HEK293 (cell line): Measurements from ENCODE around the gene FSCN2.

Experiments
- CTCF ChIA-PET: fragments of 350-600 bp; formaldehyde crosslinking; extraction: SDS; loops from one replicate; lab custom pipeline; 2021; ENCODE audit warnings: antibody characterized with exemption; lab: Yijun Ruan, JAX
- POLR2A ChIA-PET: fragments of 300-600 bp; formaldehyde crosslinking; extraction: SDS; loops from one replicate; lab custom pipeline; 2020; ENCODE audit warnings: antibody characterized with exemption, inconsistent platforms; lab: Yijun Ruan, JAX
- H3K27ac ChIP-seq: fragments of 200-500 bp; sonication (Bioruptor generic); 2 replicates; pipeline ENCODE4 v1.5.1; 2014; ENCODE audit warnings: low read depth, low read length, control low read depth, inconsistent platforms; ENCODE audit errors: extremely low read depth
- H3K36me3 ChIP-seq, 2 experiments: fragments of 200-500 bp in 1 of 2; sonication (Bioruptor generic) in 1 of 2; 1 replicate in 1 of 2; 2 replicates in 1 of 2; pipeline ENCODE4 v1.5.1; 2014 to 2017; ENCODE audit warnings: inconsistent platforms in 2 of 2, low read length in 2 of 2; ENCODE audit not compliant: control insufficient read depth in 2 of 2, insufficient read depth in 1 of 2
- H3K4me1 ChIP-seq: fragments of 200-500 bp; sonication (Bioruptor generic); 2 replicates; pipeline ENCODE4 v1.5.1; 2014; ENCODE audit warnings: mild to moderate bottlenecking, low read length, inconsistent platforms; ENCODE audit not compliant: control insufficient read depth, insufficient read depth
- H3K4me3 ChIP-seq: 2 replicates; pipeline ENCODE4 v1.5.1; 2011; ENCODE audit warnings: low read depth, mild to moderate bottlenecking, control low read depth, low read length, moderate library complexity
- H3K9me3 ChIP-seq: fragments of 200-500 bp; sonication (Bioruptor generic); 2 replicates; pipeline ENCODE4 v1.5.1; 2014; ENCODE audit warnings: low read depth, low read length, inconsistent platforms; ENCODE audit not compliant: control insufficient read depth, insufficient read depth
- MEIS1 ChIP-seq: sonication (generic); formaldehyde crosslinking; IDR thresholded peaks from 2 replicates; pipeline ENCODE4 v1.8.1; 2022; ENCODE audit warnings: missing genetic modification reagents, mild to moderate bottlenecking, borderline replicate concordance
- SCRT1 ChIP-seq: fragments of 450-650 bp; formaldehyde crosslinking; IDR thresholded peaks from 2 replicates; pipeline ENCODE4 v1.5.1; 2016; ENCODE audit warnings: missing biosample characterization, missing genetic modification characterization, borderline replicate concordance
- SCRT2 ChIP-seq: fragments of 450-650 bp; formaldehyde crosslinking; IDR thresholded peaks from 2 replicates; pipeline ENCODE4 v1.5.1; 2016; ENCODE audit warnings: missing biosample characterization, missing genetic modification characterization
- SP2 ChIP-seq: fragments of 450-650 bp; formaldehyde crosslinking; IDR thresholded peaks from 2 replicates; pipeline ENCODE4 v1.5.1; 2016; ENCODE audit warnings: missing biosample characterization, missing genetic modification characterization
- ZNF10 ChIP-seq: fragments of 450-650 bp; formaldehyde crosslinking; IDR thresholded peaks from 2 replicates; pipeline ENCODE4 v1.5.1; 2017; ENCODE audit warnings: missing biosample characterization, missing genetic modification characterization
- ZNF2 ChIP-seq: fragments of 450-650 bp; formaldehyde crosslinking; IDR thresholded peaks from 2 replicates; pipeline ENCODE4 v1.5.1; 2016; ENCODE audit warnings: missing biosample characterization, missing genetic modification characterization
- ZNF266 ChIP-seq: fragments of 450-650 bp; formaldehyde crosslinking; IDR thresholded peaks from 2 replicates; pipeline ENCODE4 v1.5.1; 2016; ENCODE audit warnings: missing biosample characterization, missing genetic modification characterization, low read depth
- ZNF324 ChIP-seq: fragments of 450-650 bp; formaldehyde crosslinking; IDR thresholded peaks from 2 replicates; pipeline ENCODE4 v1.5.1; 2016; ENCODE audit warnings: missing biosample characterization, missing genetic modification characterization
- ZNF354C ChIP-seq: fragments of 450-650 bp; formaldehyde crosslinking; IDR thresholded peaks from 2 replicates; pipeline ENCODE4 v1.5.1; 2016; ENCODE audit warnings: missing biosample characterization, missing genetic modification characterization, low read depth, borderline replicate concordance
- ZNF473 ChIP-seq: fragments of 450-650 bp; formaldehyde crosslinking; IDR thresholded peaks from 2 replicates; pipeline ENCODE4 v1.5.1; 2017; ENCODE audit warnings: missing biosample characterization, missing genetic modification characterization
- ZNF623 ChIP-seq: fragments of 450-650 bp; formaldehyde crosslinking; IDR thresholded peaks from 2 replicates; pipeline ENCODE4 v1.5.1; 2016; ENCODE audit warnings: missing biosample characterization, missing genetic modification characterization
- ZNF660 ChIP-seq: fragments of 450-650 bp; IDR thresholded peaks from 2 replicates; pipeline ENCODE4 v1.5.1; 2018; ENCODE audit warnings: missing biosample characterization, mild to moderate bottlenecking, missing genetic modification characterization
- ZNF670 ChIP-seq: fragments of 450-650 bp; formaldehyde crosslinking; IDR thresholded peaks from 2 replicates; pipeline ENCODE4 v1.5.1; 2016; ENCODE audit warnings: missing biosample characterization, missing genetic modification characterization, low read depth
- ZNF747 ChIP-seq: fragments of 450-650 bp; formaldehyde crosslinking; IDR thresholded peaks from 2 replicates; pipeline ENCODE4 v1.5.1; 2016; ENCODE audit warnings: missing biosample characterization, missing genetic modification characterization
- TF ChIP-seq, protein P1 (sequence below): fragments of 450-650 bp; formaldehyde crosslinking; IDR thresholded peaks from 2 replicates; pipeline ENCODE4; 2016; ENCODE audit warnings: missing biosample characterization, missing genetic modification characterization
- TF ChIP-seq, protein P2 (sequence below): fragments of 450-650 bp; formaldehyde crosslinking; conservative IDR thresholded peaks from 2 replicates; pipeline ENCODE4 v1.5.1; 2016; ENCODE audit warnings: low read depth, missing biosample characterization, missing genetic modification characterization
- TF ChIP-seq, protein P3 (sequence below): fragments of 450-650 bp; formaldehyde crosslinking; IDR thresholded peaks from 2 replicates; pipeline ENCODE4 v1.5.1; 2016; ENCODE audit warnings: missing biosample characterization, missing genetic modification characterization

FSCN2 gene

DNA sequence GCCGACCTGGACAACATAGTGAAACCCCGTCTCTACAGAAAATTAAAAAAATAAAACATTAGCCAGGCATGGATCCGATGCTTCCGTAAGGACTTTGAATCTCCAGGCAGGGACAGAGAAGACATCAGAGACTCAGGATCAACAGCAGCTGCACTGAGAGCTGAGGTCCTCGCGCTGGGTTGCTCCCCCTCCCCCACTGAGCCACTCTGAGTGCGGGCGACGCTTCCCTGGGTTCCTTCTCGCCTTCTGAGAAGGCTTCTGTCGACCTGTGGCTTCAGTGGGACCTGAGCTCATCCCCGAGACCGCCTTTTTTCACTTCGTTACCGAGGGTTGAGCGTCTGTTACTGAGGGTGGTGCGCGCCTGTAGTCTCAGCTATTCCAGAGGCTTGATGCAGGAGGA is 36.0 kb upstream of the FSCN2 start:
- no peak for TF ChIP-seq ZNF473
- TF ChIP-seq, all 188 proteins: peak for 0
- H3K4me3 ChIP-seq, result no peak overlapping the region
- H3K9me3 ChIP-seq, result no peaks in the 10 kb centered on the region
- peaks cover 11% of the 10 kb centered on the region for H3K4me1 ChIP-seq
- H3K27ac ChIP-seq, result no peak overlapping the region
- ChIA-PET POLR2A (interaction anchor here (0.5 to 2.9 kb wide), 10 partner anchors 8 to 269 kb away, joined by 3 to 24 read pairs (median 4); partner anchors contain the start of genes ACTG1, BAHCC1, CEP131 and FAAP100), CTCF (interaction anchor here (0.6 kb wide), 1 partner anchor 110 kb away, joined by 3 read pairs; no protein-coding TSS in a partner anchor)
- H3K36me3 ChIP-seq, result no peaks in the 10 kb centered on the region

DNA sequence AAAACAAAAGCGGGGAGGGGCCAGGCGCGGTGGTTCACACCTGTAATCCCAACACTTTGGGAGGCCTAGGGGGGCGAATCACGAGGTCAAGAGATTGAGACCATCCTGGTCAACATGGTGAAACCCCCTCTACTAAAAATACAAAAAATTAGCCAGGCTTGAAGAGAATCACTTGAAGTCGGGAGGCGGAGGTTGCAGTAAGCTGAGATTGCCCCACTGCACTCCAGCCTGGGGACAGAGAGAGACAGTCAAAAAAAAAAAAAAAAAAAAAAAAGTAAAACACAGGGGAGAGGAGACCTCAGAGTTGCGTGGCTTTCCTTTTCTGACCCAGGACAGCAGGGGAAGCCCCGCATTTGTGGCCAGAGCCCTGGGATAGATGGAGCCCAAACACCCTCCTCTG is 35.5 kb upstream of the FSCN2 start:
- no peaks in the 10 kb centered on the region for H3K36me3 ChIP-seq
- ChIA-PET POLR2A (interaction anchor here (0.7 to 2.9 kb wide), 5 partner anchors 8 to 97 kb away, joined by 3 to 24 read pairs (median 4); partner anchors contain the start of gene BAHCC1), CTCF (interaction anchor here (0.6 to 1.6 kb wide), 3 partner anchors 8 to 109 kb away, joined by 3 to 4 read pairs (median 4); no protein-coding TSS in a partner anchor)
- TF ChIP-seq ZNF324 (tag by site-specific recombination) (no peak), ZNF10 (no peak), MEIS1 (CRISPR knock-in tag) (no peak), ZNF747 (no peak), ZNF670 (tag by site-specific recombination) (no peak), ZNF660 (no peak)
- TF ChIP-seq, protein P1, sequence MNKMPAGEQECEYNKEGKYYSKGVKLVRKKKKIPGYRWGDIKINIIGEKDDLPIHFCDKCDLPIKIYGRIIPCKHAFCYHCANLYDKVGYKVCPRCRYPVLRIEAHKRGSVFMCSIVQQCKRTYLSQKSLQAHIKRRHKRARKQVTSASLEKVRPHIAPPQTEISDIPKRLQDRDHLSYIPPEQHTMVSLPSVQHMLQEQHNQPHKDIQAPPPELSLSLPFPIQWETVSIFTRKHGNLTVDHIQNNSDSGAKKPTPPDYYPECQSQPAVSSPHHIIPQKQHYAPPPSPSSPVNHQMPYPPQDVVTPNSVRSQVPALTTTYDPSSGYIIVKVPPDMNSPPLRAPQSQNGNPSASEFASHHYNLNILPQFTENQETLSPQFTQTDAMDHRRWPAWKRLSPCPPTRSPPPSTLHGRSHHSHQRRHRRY (tag by site-specific recombination), result no peak
- H3K4me1 ChIP-seq, result peaks cover 8% of the 10 kb centered on the region
- no peaks in the 10 kb centered on the region for H3K9me3 ChIP-seq
- no peak overlapping the region for H3K4me3 ChIP-seq
- H3K27ac ChIP-seq, result no peak overlapping the region

DNA sequence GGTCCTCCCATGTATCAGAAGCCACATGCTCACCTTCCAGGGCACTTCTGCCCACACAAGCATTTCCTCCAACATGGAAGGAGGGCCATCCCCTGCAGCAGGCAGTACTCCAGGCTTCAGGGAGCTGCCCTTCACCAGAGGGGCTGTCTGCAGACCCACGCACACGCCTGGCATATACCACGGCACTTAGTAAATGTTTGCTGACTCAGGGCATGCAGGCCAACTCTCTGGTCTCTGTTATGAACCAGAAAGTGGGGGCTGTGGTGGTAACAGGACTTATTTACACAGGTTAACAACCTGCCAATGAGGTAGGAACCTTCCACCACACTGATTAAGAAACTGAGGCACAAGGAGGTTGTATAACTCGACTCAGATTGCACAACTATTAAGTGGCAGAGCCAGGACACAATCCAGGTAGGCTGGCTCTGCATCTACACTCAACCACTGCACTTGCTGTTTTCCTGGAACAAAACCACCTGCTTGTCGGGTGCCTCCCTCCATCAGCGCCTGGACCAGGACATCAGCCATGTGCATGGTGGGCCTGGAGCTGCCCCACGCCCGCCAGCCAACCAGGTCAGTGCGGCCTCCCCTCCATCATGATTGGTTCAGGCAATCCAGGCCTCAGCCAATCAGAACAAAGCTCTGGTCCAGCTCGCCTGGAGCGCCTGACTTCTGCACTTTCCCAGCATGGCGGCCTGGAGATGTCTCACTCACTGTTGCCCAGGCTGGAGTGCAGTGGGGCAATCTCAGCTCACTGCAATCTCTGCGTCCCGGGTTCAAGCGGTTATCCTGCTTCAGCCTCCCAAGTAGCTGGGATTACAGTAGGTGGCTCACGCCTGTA is 34.8 kb upstream of the FSCN2 start:
- POLR2A ChIA-PET, result interaction anchor here (0.5 to 2.9 kb wide), 5 partner anchors 9 to 74 kb away, joined by 3 to 24 read pairs (median 4); no protein-coding TSS in a partner anchor
- TF ChIP-seq ZNF2 (tag by site-specific recombination) (no peak), SP2 (tag by site-specific recombination) (peak; percentile 13; the same call in 1 of the 2 replicates), ZNF623 (tag by site-specific recombination) (no peak)
- TF ChIP-seq, all 188 proteins: peak for 1

DNA sequence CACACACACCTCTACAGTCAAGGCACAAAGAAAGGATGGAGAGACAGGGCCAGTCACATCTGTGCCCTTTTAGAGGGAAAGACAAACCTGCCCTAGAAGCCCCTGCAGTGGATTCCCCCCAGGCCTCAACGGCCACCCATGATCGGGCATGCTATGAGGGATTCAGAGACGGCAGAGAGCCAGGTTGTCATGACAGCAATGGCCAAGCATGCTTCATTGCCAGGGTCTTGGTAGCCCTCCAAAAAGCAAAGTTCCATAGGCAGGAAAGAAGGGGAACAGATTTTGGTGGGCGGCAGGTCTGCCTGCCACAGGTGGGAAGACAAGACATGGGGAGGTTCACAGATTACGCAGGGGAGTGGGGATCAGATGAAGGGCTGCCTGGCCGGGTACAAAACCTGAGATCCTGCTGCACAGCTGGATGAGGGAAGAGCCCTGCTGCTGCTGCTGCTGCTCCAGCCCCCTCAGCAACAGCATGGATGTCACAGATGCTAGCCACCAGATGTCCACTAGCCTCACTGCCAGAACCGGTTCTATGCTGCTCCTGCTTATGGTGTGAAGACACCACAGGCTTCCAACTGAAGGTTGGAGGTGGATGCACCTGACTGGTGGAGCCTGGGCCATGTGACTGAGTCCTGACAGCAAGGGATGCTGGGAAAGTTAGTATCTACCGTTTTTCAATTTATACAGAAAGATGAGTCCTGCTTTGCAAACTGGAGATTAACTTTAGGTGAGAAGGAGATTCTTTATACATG is 33.4 kb upstream of the FSCN2 start:
- CTCF ChIA-PET, result no interaction called here
- Histone ChIP-seq H3K4me1 (peaks cover 3% of the 10 kb centered on the region; the same call in 1 of the 2 replicates), H3K36me3 (no peaks in the 10 kb centered on the region), H3K27ac (no peak overlapping the region; the same call in 1 of the 2 replicates), H3K9me3 (no peaks in the 10 kb centered on the region), H3K4me3 (no peak overlapping the region)
- POLR2A ChIA-PET, result interaction anchor here (1.4 kb wide), 1 partner anchor 16 kb away, joined by 3 read pairs; no protein-coding TSS in a partner anchor
- TF ChIP-seq SCRT2, result peak; percentile 53; the same call in 1 of the 2 replicates
- peak; percentile 47; the same call in 1 of the 2 replicates for TF ChIP-seq SCRT1 (tag by site-specific recombination)
- TF ChIP-seq ZNF354C (tag by site-specific recombination), result no peak
- TF ChIP-seq ZNF266, result no peak
- TF ChIP-seq, protein P2, sequence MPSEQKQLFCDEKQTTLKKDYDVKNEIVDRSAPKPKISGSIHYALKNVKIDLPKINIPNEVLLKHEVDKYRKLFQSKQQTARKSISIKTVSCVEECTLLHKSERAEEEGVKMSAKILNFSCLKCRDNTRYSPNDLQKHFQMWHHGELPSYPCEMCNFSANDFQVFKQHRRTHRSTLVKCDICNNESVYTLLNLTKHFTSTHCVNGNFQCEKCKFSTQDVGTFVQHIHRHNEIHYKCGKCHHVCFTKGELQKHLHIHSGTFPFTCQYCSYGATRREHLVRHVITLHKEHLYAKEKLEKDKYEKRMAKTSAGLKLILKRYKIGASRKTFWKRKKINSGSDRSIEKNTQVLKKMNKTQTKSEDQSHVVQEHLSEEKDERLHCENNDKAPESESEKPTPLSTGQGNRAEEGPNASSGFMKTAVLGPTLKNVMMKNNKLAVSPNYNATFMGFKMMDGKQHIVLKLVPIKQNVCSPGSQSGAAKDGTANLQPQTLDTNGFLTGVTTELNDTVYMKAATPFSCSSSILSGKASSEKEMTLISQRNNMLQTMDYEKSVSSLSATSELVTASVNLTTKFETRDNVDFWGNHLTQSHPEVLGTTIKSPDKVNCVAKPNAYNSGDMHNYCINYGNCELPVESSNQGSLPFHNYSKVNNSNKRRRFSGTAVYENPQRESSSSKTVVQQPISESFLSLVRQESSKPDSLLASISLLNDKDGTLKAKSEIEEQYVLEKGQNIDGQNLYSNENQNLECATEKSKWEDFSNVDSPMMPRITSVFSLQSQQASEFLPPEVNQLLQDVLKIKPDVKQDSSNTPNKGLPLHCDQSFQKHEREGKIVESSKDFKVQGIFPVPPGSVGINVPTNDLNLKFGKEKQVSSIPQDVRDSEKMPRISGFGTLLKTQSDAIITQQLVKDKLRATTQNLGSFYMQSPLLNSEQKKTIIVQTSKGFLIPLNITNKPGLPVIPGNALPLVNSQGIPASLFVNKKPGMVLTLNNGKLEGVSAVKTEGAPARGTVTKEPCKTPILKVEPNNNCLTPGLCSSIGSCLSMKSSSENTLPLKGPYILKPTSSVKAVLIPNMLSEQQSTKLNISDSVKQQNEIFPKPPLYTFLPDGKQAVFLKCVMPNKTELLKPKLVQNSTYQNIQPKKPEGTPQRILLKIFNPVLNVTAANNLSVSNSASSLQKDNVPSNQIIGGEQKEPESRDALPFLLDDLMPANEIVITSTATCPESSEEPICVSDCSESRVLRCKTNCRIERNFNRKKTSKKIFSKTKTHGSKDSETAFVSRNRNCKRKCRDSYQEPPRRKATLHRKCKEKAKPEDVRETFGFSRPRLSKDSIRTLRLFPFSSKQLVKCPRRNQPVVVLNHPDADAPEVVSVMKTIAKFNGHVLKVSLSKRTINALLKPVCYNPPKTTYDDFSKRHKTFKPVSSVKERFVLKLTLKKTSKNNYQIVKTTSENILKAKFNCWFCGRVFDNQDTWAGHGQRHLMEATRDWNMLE (tag by site-specific recombination), result no peak
- TF ChIP-seq, protein P3, sequence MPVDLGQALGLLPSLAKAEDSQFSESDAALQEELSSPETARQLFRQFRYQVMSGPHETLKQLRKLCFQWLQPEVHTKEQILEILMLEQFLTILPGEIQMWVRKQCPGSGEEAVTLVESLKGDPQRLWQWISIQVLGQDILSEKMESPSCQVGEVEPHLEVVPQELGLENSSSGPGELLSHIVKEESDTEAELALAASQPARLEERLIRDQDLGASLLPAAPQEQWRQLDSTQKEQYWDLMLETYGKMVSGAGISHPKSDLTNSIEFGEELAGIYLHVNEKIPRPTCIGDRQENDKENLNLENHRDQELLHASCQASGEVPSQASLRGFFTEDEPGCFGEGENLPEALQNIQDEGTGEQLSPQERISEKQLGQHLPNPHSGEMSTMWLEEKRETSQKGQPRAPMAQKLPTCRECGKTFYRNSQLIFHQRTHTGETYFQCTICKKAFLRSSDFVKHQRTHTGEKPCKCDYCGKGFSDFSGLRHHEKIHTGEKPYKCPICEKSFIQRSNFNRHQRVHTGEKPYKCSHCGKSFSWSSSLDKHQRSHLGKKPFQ (tag by site-specific recombination), result peak; percentile 94

More for the DNA sequence above, 34.8 kb upstream of the FSCN2 start:
- CTCF ChIA-PET, result interaction anchor here (1.5 to 1.6 kb wide), 2 partner anchors 9 to 53 kb away, joined by 4 read pairs; no protein-coding TSS in a partner anchor
- Histone ChIP-seq H3K4me3 (no peak overlapping the region), H3K4me1 (peaks cover 4% of the 10 kb centered on the region; the same call in 1 of the 2 replicates), H3K36me3 (no peaks in the 10 kb centered on the region), H3K9me3 (no peaks in the 10 kb centered on the region), H3K27ac (no peak overlapping the region)
